ENCODE measurements around the gene COBL. TPM values are rescaled to one million over a fixed set of nuclear protein-coding genes. Genes with fewer than 3 reads are reported as not detected.

Gene COBL
- polyA plus RNA-seq, 3 donors: 17.9 to 26.5 (median 20.6) TPM

DNA sequence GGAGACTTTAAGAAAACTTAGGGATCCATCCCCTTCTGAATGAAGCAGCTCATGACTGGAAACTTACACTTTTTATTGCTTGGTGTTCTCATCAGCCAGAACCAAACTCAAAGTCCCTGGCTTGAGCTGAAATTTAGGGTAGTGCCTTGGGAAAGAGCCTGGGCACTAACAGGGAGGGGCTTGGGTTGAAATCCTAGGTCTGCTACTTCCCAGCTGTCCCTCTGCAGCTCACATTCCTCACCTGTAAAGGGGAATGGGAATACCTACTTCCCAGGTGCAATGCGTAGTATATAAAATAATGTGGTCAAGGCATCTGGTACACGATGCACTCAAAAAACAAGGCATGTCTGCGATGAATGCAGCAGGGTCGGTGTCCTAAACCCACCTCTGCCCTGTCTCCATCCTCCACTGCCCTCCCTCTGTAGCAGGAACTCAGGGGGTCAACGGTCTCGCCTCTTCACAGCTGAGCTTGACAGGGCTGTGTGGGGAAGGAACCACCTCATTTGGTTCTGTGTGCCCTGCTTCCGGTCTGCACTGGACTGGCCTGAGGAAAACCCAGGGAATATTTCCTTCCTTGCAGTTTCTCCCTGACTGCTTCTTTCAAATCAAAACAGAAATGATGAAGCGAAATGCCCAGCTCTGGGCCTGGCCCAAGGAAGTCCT lies 80.0 kb downstream of the COBL start:
- no peak for DNase-seq

DNA sequence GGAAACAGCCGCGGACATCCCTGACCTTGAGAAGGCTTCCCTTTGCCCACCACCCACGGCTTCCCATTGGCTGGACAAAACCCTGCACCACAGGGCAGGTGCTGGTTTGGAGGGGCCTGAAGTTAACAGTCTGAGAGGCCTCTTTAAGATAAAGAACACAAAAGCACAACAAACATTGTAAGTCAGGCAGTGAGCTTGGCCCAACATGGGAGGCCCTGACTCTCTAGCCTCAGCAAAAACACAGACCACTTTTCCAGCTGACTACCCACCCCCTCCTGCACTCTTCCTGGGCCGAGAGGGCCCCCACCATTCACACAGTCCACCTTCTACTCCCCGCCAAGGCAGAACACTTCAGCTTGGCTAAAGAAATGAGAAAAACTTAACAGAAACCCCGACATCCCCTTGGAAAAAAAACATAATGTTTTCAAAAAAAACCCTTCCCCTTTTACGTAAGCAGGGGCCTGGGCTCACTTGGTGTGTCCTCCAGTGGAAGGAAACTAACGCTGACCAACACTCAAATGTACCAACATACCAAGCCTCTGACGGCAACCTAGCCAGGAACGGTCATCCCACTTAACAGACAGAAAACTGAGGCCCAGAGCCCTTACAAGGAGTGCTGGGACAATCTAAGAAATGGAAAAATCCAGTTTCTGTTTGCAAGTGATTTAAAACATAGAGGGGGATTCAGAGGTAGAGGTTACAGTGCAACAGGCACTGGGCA lies 80.9 kb downstream of the COBL start:
- no peak for DNase-seq

DNA sequence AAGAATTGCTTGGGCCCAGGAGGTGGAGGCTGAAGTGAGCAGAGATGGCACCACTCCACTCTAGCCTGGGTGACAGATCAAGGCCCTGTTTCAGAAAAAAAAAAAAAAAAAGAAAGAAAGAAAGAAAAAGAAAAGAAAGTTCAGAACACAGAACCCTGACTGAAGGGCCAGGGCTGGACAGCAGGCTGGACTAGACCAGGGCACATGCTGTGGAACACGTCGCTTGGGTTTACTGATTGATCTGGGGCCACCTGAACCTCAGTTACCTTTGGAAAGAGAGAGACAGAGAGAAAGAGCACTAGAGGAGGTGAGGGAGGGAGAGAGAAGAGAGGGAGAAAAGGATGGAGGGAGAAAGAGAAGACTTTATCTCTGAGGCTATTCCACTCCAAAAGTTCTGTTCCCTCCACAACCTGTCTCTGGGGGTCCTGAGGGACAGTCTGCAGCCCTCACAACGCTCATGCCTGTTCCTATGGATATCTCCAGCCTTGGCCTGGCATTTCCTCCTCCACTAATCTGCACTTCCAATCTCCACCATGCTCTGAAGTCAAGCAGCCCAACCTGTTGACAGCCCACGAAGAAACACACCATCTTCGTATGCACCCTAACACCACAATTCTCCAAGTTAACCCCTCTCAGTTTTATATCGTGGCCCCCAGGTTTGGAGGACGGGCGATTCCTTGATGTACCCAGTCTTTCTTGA lies 81.8 kb downstream of the COBL start:
- DNase-seq: no peak

DNA sequence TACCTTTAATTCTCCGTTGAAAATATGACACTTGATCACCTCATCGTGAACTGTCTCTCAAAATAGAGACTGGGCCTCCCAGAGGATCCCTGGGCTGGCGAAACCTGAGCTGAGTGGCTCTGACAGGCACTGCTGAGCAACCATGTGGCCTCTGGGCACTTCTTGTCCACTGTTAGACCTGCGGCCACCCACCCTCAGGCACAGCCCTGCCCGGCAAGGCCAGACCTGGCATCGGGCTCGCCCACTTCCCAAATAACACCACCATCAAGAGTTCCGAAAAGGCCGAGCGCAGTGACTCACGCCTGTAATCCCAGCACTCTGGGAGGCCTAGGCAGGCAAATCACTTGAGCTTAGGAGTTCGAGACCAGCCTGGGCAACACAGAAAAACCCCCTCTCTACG lies 82.5 kb downstream of the COBL start:
- DNase-seq: no peak

DNA sequence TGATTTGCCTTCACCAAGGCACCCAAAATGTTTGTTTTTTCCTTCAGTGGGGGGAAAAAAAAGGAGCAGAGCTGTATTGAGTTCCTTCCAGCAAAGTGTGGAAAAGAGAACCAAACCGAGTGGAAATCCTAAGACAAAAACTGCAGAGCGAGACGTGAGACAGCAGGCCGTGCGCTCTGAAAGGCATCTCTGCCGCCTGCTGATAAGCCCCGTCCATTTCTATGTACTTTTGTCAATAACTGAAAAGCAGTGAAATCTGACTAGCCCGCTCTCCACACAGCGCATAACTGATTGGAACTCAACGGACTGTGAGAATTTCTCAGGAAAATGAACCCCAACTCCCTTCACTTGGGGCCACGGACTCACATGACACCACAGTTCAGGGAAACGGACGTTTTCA lies 83.2 kb downstream of the COBL start:
- no peak for DNase-seq

DNA sequence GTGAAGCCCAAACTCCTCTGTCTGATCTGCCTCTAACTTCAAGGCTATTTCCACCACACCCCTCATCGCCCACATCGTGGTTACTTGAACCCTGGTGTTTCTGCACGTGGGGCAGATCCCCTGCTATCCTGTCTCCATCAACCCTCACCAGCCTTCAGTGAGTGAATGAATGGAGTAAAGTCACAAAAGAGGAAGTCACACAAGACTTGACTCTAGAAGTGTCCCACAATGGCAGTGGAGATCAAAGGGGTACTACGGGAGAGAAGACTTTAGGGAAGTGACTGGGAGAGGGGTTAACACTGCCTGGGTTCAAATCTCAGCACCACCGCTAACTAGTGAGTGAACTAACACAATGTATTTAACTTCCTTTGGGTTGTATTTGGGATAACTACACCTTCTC lies 85.9 kb downstream of the COBL start:
- DNase-seq: no peak

DNA sequence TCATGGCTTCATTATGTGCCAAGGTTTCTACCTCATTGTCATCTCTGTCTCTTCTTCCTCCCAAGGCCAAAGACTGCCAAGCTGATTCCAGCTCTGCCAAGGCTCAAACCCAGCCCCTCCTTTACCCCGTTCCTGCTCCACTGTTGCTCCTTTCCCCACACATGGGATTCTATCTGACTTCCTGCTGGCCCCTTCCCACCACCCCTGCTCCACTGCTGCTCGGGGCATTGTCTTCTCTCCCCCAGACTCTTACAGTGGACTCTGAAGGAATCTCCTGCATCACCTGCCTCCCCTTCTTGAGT lies 86.3 kb downstream of the COBL start:
- no peak for DNase-seq

DNA sequence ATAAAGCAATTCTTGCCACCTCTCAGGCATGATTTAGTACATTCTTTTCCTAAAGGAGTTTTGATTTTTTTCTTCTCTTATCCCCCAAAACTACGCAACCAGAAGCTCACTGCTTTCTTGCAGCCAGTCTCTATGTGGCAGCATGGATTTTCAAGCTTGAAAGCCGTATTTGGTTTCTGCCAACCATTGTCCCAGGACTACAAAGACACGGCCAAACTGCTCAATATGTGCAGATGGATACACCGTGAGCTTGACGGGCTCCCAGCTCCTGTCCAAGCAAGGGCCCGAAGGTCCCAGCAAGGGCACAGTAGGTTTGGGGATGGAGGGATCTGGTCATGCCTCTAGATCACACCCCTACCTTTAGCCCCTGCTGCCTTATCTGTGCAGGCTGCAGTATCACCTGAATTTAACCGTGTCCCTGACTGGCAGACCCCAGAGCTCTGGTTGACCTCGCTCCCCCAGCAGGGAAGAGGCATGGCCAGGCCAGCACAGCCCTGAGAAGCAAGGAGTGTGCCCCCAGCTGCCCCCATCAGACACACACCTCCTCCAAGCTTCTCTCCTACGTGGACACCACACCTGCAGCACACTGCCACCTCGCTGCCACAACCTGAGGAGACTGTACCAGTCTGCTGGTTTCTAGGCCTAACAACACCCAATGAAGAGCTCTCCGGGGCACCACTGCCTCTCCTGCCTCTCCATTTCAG lies 86.8 kb downstream of the COBL start:
- DNase-seq: no peak

DNA sequence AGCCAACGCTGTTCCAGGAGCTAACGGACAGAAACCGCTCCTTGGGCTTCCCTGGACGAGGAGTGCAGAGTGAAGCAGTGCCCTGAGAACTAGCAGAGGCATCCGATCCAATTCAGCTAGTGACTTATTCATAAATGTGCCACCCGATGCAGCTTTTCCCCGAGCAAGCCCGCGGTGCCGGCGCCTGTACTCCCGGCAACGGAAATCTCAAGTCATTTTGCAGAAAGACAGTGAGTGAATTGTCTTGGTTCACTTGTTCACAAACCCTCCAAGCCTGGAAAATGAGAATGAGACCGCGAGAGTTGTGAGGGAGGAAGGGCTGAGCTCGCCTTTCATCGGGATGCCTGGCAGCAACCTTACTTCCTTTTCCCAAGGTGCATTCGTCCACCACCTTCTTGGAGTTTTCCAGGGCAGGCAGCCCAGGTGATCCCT lies 87.5 kb downstream of the COBL start:
- no peak for DNase-seq

DNA sequence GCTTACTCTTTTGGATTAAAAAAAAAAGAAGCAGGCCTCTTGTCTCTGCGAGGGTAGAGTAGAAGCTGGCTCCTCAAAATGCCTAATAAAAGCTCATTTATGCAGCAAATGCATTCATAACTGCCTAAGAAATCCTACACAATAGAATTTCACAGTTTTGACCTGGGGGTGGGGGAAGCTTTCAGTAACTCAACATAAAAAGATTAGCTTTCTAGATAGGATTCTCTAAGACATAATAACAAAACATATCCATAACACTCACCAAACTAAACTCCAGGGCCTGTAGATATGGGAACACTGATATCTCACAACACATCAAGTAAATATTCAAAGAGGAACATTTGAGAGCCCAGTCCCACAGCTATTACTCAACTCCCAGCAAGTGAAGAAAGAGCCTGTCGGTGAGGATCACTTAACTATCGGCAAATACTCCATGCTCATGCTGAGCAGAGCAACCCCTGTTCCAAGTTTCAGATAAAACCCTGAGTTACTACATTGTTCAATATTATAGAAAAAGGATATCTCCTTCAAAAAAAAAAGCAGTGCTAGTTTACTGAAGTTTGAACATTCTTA lies 88.1 kb downstream of the COBL start:
- no peak for DNase-seq

DNA sequence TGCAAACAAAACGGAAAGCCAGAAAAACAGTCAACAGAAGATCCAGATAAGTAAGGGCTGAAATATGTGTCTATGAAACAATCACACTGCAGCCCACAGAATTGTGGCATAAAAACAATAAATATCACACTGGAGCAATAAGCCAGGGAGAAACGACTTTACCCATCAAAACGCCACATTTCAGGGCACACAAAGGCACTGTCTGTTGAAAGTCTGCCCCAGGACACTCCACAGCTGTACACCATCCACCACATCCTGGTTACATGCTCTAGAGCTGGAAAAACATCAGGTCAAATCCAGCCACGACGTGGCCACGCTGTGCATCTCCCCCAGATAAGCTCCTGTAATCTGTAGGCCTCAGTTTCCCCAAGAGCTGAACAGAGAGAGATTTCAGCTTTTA lies 88.7 kb downstream of the COBL start:
- no peak for DNase-seq

DNA sequence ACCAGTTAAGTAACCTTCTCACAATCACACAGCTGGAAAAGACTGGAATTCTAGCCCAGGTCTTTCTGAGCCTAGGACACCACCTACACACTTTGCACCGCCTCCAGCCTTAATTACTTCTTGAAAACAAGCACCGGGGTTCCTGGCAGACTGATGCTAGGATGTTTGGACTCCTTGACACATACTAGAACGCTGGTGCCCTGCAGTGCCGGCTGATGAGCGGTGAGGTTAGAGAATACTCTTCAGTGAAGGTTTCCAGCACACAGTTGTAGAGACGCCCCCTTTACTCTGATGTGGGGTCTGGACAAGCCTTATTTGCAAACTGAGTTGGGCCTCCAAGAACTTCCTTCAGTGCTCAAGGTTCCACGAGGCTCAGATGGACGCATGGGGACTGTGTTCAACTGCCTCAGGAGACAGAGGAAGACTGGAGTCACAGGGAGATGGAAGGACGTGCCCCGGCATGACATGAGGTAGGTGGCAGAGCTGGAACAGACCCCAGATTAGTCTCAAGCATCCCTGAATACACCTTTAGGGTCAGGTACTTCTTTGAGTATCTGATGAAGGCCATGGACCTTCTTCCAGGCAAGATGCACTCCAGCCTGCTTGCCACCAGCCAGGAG lies 89.6 kb downstream of the COBL start:
- no peak for DNase-seq

DNA sequence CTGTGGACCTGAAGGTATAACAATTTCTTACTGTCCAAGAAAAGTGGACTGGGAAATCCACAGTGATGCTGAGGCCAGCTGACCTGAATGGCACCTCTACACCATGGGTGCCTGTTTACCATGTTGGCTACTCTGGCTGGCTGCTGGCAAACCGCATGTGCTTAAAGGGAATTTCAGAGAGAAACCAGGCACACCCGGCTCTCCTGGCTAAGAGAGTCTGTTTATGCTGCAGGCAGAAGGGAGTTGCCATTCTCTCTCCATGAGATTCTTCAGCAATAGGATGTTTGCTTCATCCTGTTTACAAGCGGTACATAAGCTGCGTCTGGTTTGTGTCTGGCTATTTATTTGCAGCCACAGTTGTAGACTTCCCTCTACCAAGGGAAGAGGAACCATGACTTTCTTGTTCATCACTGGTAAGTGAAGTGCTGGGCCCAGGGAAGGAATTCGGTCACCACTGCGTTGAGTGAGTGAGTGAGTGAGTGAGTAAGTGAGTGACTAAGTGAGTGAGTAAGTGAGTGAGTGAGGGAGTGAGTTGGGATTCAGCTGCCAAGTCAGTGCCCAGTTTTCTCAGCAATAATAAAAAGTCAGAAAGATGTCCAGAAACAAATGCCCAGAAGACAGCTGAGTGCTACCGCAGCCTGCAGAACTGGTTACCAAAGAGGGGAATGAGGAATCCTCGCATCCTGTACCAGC lies 90.4 kb downstream of the COBL start:
- no peak for DNase-seq

DNA sequence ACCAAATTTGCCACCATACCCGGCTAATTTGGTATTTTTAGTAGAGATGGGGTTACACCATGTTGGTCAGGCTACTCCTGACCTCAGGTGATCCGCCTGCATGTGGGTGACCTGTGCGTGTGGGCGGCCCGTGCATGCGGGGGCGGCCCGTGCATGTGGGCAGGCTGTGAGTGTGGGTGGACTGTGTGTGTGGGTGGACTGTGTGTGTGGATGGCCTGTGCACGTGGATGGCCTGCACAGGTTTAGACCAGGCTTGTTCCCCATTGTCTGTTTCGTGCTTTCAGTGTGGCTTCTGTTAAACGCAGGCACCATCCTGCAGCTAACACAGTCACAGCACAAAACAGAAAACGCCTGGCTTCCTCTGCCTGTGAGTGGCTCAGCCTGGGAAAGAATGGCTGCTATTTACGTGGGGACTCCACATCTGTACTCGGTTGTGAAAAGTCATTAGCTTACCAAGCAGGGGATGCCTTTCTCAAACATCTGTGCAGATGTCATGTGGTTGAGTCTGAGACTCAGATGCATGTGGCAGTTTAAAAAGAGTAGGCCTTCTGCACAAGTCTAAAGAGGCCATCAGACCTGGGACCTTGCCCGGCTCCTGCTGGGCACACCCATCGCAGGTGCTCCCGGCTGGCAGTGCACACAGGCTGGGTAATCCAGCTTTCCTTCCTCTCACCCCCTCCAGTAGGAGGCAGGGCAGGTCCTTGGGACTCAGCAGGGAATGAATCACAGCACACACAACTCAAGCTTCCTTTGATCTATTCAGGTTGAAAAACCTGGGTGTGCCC lies 91.6 kb downstream of the COBL start:
- no peak for DNase-seq

DNA sequence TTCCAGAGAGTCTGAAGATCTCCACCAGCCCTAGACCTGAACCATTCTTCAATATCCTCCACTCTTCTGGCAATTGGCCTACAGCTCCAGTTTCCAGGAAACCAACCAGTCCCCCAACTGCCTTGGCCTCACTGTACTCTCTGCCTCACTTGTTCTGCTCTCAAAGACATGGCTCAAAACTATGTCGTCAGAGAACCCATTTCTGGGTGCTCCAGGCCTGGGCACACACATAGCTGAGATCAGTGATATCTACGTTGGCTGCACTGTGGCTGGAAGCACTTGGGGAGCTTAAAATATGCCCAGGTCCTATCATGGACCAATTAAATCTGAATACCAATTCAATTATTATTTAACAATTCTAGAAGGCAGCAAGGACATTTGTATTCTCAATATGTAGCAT lies 93.1 kb downstream of the COBL start:
- DNase-seq: no peak

DNA sequence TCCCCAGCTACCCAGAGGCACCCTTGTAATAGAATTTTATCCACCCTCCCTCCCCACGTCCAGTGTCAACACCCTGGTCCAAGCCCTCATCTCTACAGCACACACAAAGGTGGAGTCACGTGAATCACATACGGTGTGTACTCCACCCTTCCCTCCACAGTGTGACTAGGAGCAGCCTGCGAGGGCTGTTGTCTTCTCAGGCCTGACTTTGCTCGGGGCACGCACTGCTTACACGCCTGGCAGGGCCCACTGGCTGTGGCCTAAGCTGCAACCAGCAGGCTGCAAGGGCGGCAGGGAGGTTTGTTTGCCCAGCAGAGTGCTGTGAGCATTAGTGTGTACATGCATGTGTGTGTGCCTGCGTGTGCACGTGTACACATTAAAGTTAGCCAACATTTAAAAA lies 93.7 kb downstream of the COBL start:
- DNase-seq: no peak

DNA sequence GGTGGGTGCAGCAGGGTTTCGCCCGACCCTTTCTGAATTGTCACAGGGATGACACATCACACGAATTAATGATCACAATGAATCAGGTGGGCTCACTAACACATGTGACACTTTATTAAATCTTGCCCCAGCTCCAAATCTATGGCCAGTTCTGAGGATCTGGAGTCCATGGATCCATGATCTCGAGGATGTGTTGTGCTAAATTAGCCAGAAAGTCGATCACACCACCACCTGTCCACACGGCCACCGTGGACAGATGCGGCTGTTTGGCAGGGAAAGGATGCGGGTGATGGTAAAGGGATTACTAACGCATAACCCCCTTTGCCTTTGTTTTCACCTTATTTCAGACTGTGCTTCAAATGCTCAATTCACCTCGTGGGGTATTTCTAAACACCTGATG lies 96.4 kb downstream of the COBL start:
- DNase-seq: no peak

DNA sequence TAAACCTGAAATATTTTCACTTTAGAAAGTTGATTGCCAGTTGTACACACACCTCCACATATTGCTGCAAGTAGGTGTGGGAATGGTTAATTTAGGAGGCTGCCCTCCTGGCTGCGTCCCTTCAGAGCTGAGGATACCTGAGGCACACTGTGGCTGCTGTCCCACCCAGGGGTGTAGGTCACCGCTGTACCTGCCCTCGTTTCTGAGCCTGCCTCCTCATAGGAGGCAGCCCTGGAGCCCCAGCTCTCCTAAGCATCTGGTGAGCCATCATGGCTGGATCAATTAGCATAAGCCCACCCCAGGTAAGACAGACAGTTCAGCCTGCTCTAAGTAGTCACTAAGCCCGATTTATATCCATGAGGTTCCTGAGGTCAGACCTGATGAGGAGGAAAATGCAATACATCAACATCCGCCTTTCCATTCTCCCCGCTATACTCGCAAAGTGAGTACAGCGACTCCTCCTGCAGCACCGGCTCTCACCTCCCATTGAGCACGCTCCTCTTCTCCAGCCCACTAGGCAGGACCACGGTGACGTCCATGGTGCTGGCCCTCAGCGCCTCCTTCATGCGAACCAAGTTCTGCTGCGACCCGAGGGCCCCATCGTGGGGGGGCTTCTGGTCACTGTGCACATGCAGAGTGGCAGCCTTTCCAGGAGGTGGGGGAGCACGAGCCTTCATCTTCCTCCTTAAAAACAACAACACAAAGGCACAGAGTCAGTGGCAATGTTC lies 97.2 kb downstream of the COBL start:
- DNase-seq: no peak

DNA sequence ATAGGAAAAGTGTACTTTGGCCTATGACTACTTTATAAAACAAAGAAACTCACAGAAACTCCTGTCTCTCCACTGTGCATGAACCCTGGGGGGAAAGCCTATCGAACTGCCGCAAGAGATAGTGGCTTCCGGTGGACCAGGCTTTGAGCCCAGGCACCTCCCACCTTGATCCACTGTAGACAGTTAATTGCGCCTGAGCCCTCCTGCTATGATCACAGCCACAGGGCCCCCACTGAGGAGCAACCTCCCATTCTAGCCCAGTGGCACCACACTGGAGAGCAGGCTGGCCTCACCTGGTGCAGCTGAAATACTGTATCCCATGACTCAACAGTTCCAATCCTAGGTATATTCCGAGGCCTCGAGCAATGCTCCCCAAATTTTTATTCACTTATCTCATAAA lies 98.8 kb downstream of the COBL start:
- no peak for DNase-seq

DNA sequence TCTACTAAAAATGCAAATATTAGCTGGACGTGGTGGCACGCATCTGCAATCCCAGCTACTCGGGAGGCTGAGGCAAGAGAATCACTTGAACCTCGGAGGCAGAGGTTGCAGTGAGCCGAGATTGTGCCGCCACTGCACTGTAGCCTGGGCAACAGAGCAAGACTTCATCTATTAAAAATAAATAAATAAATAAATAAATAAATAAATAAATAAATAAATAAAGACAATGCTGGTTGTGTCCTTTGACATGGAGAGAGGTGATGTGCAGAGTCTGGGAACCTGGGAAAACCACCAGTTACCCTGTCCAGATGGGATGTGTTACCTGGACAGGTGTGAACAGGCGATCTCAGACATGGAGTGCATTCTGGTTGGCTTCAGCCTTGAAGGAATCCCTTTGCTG lies 102.5 kb downstream of the COBL start:
- no peak for DNase-seq
